Measurements from ENCODE around the gene FHOD3.

The FHOD3 gene

GRCh38 chr18:36676629-36677028, 379.1 kb downstream of the FHOD3 start:
- Histone ChIP-seq H3K4me2 (ENCODE audit: low read depth, low read length, poor library complexity, severe bottlenecking) (no peak overlapping the region), H3K4me3 (ENCODE audit: low read length, poor library complexity, severe bottlenecking) (no peak overlapping the region), H4K20me1 (ENCODE audit: insufficient read depth, low read length, poor library complexity, severe bottlenecking) (no peaks in the 10 kb centered on the region), H2AFZ (ENCODE audit: low read length) (no peak overlapping the region), H3K36me3 (ENCODE audit: insufficient read depth, low read length) (no peaks in the 10 kb centered on the region), H3K9me3 (ENCODE audit: insufficient read depth, low read depth, low read length) (peaks cover 7% of the 10 kb centered on the region; the same call in 1 of the 2 replicates), H3K9ac (ENCODE audit: low read depth, low read length, poor library complexity, severe bottlenecking) (no peak overlapping the region), H3F3A (ENCODE audit: low read depth) (no peaks in the 10 kb centered on the region), H3K27me3 (ENCODE audit: insufficient read depth, low read length, poor library complexity, severe bottlenecking) (no peaks in the 10 kb centered on the region), H3K79me2 (ENCODE audit: insufficient read depth, low read length) (no peaks in the 10 kb centered on the region), H3K9me2 (replicated peaks; ENCODE audit: low read depth, low read length) (no peaks in the 10 kb centered on the region), H3K4me1 (ENCODE audit: insufficient read depth, low read length, poor library complexity, severe bottlenecking) (peaks cover 11% of the 10 kb centered on the region)
- TF ChIP-seq CTCF (conservative IDR thresholded peaks at IDR 0.05; ENCODE audit: low read length) (no peak), EZH2phosphoT487 (IDR thresholded peaks at IDR 0.05; ENCODE audit: borderline replicate concordance) (no peak)

GRCh38 chr18:36680042-36680441, 382.5 kb downstream of the FHOD3 start:
- Histone ChIP-seq H3K9me3 (ENCODE audit: insufficient read depth, low read depth, low read length) (peaks cover 22% of the 10 kb centered on the region), H3K9ac (ENCODE audit: low read depth, low read length, poor library complexity, severe bottlenecking) (no peak overlapping the region), H4K20me1 (ENCODE audit: insufficient read depth, low read length, poor library complexity, severe bottlenecking) (no peaks in the 10 kb centered on the region), H3K79me2 (ENCODE audit: insufficient read depth, low read length) (no peaks in the 10 kb centered on the region), H3K4me2 (ENCODE audit: low read depth, low read length, poor library complexity, severe bottlenecking) (no peak overlapping the region), H3K9me2 (replicated peaks; ENCODE audit: low read depth, low read length) (no peaks in the 10 kb centered on the region), H3K4me1 (ENCODE audit: insufficient read depth, low read length, poor library complexity, severe bottlenecking) (no peaks in the 10 kb centered on the region), H3K27me3 (ENCODE audit: insufficient read depth, low read length, poor library complexity, severe bottlenecking) (no peaks in the 10 kb centered on the region), H3K36me3 (ENCODE audit: insufficient read depth, low read length) (no peaks in the 10 kb centered on the region), H3K4me3 (ENCODE audit: low read length, poor library complexity, severe bottlenecking) (no peak overlapping the region), H3F3A (ENCODE audit: low read depth) (no peaks in the 10 kb centered on the region), H2AFZ (ENCODE audit: low read length) (no peak overlapping the region)
- TF ChIP-seq EZH2phosphoT487 (IDR thresholded peaks at IDR 0.05; ENCODE audit: borderline replicate concordance), result no peak
- TF ChIP-seq CTCF (conservative IDR thresholded peaks at IDR 0.05; ENCODE audit: low read length), result no peak

- Histone ChIP-seq H2AFZ (ENCODE audit: low read length) (no peak overlapping the region), H3K4me1 (ENCODE audit: insufficient read depth, low read length, poor library complexity, severe bottlenecking) (no peaks in the 10 kb centered on the region), H3K9me3 (ENCODE audit: insufficient read depth, low read depth, low read length) (peaks cover 19% of the 10 kb centered on the region; the same call in 1 of the 2 replicates), H3K9ac (ENCODE audit: low read depth, low read length, poor library complexity, severe bottlenecking) (no peak overlapping the region), H3K36me3 (ENCODE audit: insufficient read depth, low read length) (no peaks in the 10 kb centered on the region), H3F3A (ENCODE audit: low read depth) (no peaks in the 10 kb centered on the region), H3K27me3 (ENCODE audit: insufficient read depth, low read length, poor library complexity, severe bottlenecking) (no peaks in the 10 kb centered on the region), H3K9me2 (replicated peaks; ENCODE audit: low read depth, low read length) (no peaks in the 10 kb centered on the region), H3K4me2 (ENCODE audit: low read depth, low read length, poor library complexity, severe bottlenecking) (no peak overlapping the region), H3K79me2 (ENCODE audit: insufficient read depth, low read length) (no peaks in the 10 kb centered on the region), H3K4me3 (ENCODE audit: low read length, poor library complexity, severe bottlenecking) (no peak overlapping the region), H4K20me1 (ENCODE audit: insufficient read depth, low read length, poor library complexity, severe bottlenecking) (no peaks in the 10 kb centered on the region)
- TF ChIP-seq EZH2phosphoT487 (IDR thresholded peaks at IDR 0.05; ENCODE audit: borderline replicate concordance) (no peak), CTCF (conservative IDR thresholded peaks at IDR 0.05; ENCODE audit: low read length) (no peak)
These were observed 388.1 kb downstream of the FHOD3 start for GRCh38 chr18:36685580-36685979.
